Parathyroid adenoma (tissue), 2 donors: ENCODE data around the gene SCN5A.

Experiments used
- H2AFZ ChIP-seq: fragments of 300-600 bp; sonication (generic); one replicate; pipeline ENCODE4 v1.7.0; 2017; ENCODE audit warnings: antibody characterized with exemption, mild to moderate bottlenecking
- H3K27ac ChIP-seq: fragments of 300-600 bp; sonication (generic); one replicate; pipeline ENCODE4 v1.7.0; 2017
- H3K27me3 ChIP-seq: fragments of 300-600 bp; sonication (generic); one replicate; pipeline ENCODE4 v1.7.0; 2017; ENCODE audit warnings: low read length; ENCODE audit not compliant: control insufficient read depth, insufficient read depth
- H3K36me3 ChIP-seq: fragments of 300-600 bp; sonication (generic); one replicate; pipeline ENCODE4 v1.7.0; 2017; ENCODE audit warnings: low read length; ENCODE audit not compliant: control insufficient read depth, insufficient read depth
- H3K4me1 ChIP-seq: fragments of 300-600 bp; sonication (generic); one replicate; pipeline ENCODE4 v1.7.0; 2017; ENCODE audit warnings: control low read depth
- H3K4me2 ChIP-seq: fragments of 300-600 bp; sonication (generic); one replicate; pipeline ENCODE4 v1.7.0; 2017; ENCODE audit warnings: low read length
- H3K4me3 ChIP-seq: fragments of 300-600 bp; sonication (generic); one replicate; pipeline ENCODE4 v1.7.0; 2017; ENCODE audit warnings: low read depth, low read length
- H3K79me2 ChIP-seq: fragments of 300-600 bp; sonication (generic); one replicate; pipeline ENCODE4 v1.7.0; 2017; ENCODE audit warnings: control low read depth
- H3K9ac ChIP-seq: fragments of 300-600 bp; sonication (generic); one replicate; pipeline ENCODE4 v1.7.0; 2017; ENCODE audit warnings: mild to moderate bottlenecking
- H3K9me3 ChIP-seq: fragments of 300-600 bp; sonication (generic); one replicate; pipeline ENCODE4 v1.7.0; 2017; ENCODE audit warnings: low read length; ENCODE audit not compliant: control insufficient read depth
- CTCF ChIP-seq: fragments of 300-600 bp; sonication (generic); IDR thresholded peaks from one replicate; pipeline ENCODE4 v1.7.0; 2017; ENCODE audit warnings: antibody characterized with exemption, mild to moderate bottlenecking
- donor health status: primary hyperparathyroidism.

The SCN5A gene

GRCh38 chr3:38643592-38643991, 5.9 kb downstream of the SCN5A start:
- no peaks in the 10 kb centered on the region for H3K4me1 ChIP-seq
- no peak overlapping the region for H3K4me2 ChIP-seq
- H3K9ac ChIP-seq = no peak overlapping the region
- H3K27ac ChIP-seq = no peak overlapping the region
- no peaks in the 10 kb centered on the region for H3K36me3 ChIP-seq
- no peaks in the 10 kb centered on the region for H3K27me3 ChIP-seq
- H2AFZ ChIP-seq = no peak overlapping the region
- no peaks in the 10 kb centered on the region for H3K79me2 ChIP-seq
- H3K9me3 ChIP-seq = no peaks in the 10 kb centered on the region
- no peak overlapping the region for H3K4me3 ChIP-seq
- no peak for TF ChIP-seq CTCF

GRCh38 chr3:38643090-38643489, 6.4 kb downstream of the SCN5A start:
- no peak overlapping the region for H2AFZ ChIP-seq
- no peak overlapping the region for H3K9ac ChIP-seq
- no peak overlapping the region for H3K27ac ChIP-seq
- H3K36me3 ChIP-seq = no peaks in the 10 kb centered on the region
- H3K4me3 ChIP-seq = no peak overlapping the region
- no peak for TF ChIP-seq CTCF
- no peaks in the 10 kb centered on the region for H3K27me3 ChIP-seq
- no peaks in the 10 kb centered on the region for H3K9me3 ChIP-seq
- H3K79me2 ChIP-seq = no peaks in the 10 kb centered on the region
- no peak overlapping the region for H3K4me2 ChIP-seq
- no peaks in the 10 kb centered on the region for H3K4me1 ChIP-seq

GRCh38 chr3:38641461-38642110, 7.9 kb downstream of the SCN5A start:
- H3K79me2 ChIP-seq = no peaks in the 10 kb centered on the region
- H3K4me3 ChIP-seq = no peak overlapping the region
- no peak for TF ChIP-seq CTCF
- H3K9me3 ChIP-seq = no peaks in the 10 kb centered on the region
- H3K27me3 ChIP-seq = no peaks in the 10 kb centered on the region
- no peaks in the 10 kb centered on the region for H3K36me3 ChIP-seq
- no peak overlapping the region for H3K27ac ChIP-seq
- no peak overlapping the region for H3K4me2 ChIP-seq
- H2AFZ ChIP-seq = no peak overlapping the region
- no peak overlapping the region for H3K9ac ChIP-seq
- no peaks in the 10 kb centered on the region for H3K4me1 ChIP-seq

- H3K4me1 ChIP-seq = no peaks in the 10 kb centered on the region
- H3K79me2 ChIP-seq = no peaks in the 10 kb centered on the region
Observed at GRCh38 chr3:38640661-38641452, 8.6 kb downstream of the SCN5A start.

More at GRCh38 chr3:38640661-38641452, 8.6 kb downstream of the SCN5A start:
- Histone ChIP-seq H3K36me3 (no peaks in the 10 kb centered on the region), H3K9me3 (no peaks in the 10 kb centered on the region), H3K4me3 (no peak overlapping the region), H3K27me3 (no peaks in the 10 kb centered on the region), H3K27ac (no peak overlapping the region), H3K4me2 (no peak overlapping the region), H3K9ac (no peak overlapping the region), H2AFZ (no peak overlapping the region)
- TF ChIP-seq CTCF = no peak
